Measurements from ENCODE around the gene MRPS24.

The MRPS24 gene

GRCh38 chr7:43877968-43878864, 8.9 kb upstream of the MRPS24 start:
- in situ Hi-C loops (cut with MboI; ENCODE audit: low pct_unique_long_range_greater_than_20kb, low sequenced_read_pairs, unreplicated experiment), result no loop called here
- DNase-seq (ENCODE audit: low spot score), result peak; percentile 4
- no peak for TF ChIP-seq CTCF (IDR thresholded peaks at IDR 0.05; ENCODE audit: extremely low read depth, insufficient read depth, missing control alignments)

DNA sequence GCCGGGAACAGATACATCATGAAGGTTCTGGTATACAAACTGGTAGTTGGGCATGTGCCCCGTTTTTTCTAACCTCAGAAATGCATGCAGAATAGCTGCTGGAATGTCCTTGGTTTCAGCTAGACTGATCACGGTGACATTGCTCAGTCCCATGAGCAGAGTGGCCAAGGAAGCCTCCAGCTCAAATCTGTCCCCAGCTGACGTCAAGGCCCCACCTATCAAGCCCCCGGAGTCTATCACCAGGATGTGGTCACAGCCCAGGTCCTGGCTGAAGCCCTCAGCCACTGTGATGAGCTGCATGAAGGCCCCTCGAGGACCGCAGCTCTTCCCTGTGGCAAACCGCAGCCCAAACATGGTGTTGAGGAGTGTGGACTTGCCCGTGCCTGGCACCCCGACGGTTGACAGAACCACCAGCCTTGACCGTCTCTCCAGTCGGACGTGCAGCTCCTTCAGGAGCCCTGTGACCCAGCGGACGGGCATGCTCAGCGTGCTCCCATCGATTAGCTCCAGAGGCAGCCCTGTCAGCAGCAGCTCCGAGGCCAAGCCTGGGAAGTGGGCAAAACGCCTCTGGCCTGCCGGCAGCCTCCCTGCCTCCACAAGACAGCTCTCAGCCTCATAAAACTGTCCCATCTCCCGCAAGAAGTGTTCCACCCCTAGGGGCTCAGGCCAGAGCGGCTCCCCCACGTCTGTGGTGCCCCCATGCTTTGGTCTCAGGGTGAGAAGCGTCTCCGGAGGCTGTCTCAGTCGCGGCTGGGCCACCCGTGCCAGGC, 7.8 kb upstream of the MRPS24 start:
- DNase-seq (ENCODE audit: low spot score), result no peak

DNA sequence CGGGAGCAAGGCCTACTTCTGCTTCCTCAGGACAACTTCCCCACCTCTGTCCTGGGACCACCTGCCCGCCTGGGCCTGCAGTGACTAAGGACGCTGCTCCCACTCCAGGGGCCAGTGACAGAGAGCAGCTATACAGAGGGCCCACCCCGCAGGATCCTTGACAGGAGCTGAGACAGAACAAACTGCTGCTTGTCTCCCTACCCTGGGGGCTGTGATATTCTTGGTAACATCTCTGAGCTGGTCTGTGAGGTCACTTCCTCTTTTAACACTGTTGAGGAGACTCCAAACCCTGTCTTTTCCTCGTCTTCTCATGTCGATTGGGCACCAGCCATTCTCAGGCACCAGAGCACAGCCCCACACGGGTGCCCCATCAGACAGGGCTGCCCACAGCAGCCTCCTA, 6.9 kb upstream of the MRPS24 start:
- no peak for DNase-seq (ENCODE audit: low spot score)
- in situ Hi-C loops (cut with MboI; ENCODE audit: low pct_unique_long_range_greater_than_20kb, low sequenced_read_pairs, unreplicated experiment), result no loop called here
- TF ChIP-seq CTCF (IDR thresholded peaks at IDR 0.05; ENCODE audit: extremely low read depth, insufficient read depth, missing control alignments), result no peak

More for the DNA sequence above, 7.8 kb upstream of the MRPS24 start:
- in situ Hi-C loops (cut with MboI; ENCODE audit: low pct_unique_long_range_greater_than_20kb, low sequenced_read_pairs, unreplicated experiment), result no loop called here
- TF ChIP-seq CTCF (IDR thresholded peaks at IDR 0.05; ENCODE audit: extremely low read depth, insufficient read depth, missing control alignments), result no peak

DNA sequence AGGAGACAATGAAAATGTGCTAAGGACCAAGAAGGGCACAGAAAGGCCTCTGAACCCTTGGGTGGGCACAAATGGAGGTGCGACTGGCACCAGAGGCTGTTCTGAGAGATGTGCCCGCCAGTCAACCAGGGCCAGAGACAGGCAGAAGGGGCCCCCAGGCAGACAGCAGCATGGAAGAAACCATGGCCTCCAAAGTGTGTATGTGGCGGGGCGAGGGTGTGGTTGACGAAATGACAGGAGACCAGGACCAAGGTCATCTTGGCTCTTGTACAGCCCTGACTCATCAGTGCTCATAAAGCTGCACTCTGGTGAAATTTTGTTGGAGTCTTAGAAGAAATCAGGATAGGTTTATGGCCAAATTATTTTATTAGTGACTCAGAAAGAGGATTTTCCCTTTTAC, 4.0 kb upstream of the MRPS24 start:
- no peak for TF ChIP-seq CTCF (IDR thresholded peaks at IDR 0.05; ENCODE audit: extremely low read depth, insufficient read depth, missing control alignments)
- DNase-seq (ENCODE audit: low spot score), result peak; percentile 4
- in situ Hi-C loops (cut with MboI; ENCODE audit: low pct_unique_long_range_greater_than_20kb, low sequenced_read_pairs, unreplicated experiment), result no loop called here

GRCh38 chr7:43872406-43873110, 3.2 kb upstream of the MRPS24 start:
- TF ChIP-seq CTCF (IDR thresholded peaks at IDR 0.05; ENCODE audit: extremely low read depth, insufficient read depth, missing control alignments), result no peak
- in situ Hi-C loops (cut with MboI; ENCODE audit: low pct_unique_long_range_greater_than_20kb, low sequenced_read_pairs, unreplicated experiment), result no loop called here
- DNase-seq (ENCODE audit: low spot score), result peak; percentile 10

DNA sequence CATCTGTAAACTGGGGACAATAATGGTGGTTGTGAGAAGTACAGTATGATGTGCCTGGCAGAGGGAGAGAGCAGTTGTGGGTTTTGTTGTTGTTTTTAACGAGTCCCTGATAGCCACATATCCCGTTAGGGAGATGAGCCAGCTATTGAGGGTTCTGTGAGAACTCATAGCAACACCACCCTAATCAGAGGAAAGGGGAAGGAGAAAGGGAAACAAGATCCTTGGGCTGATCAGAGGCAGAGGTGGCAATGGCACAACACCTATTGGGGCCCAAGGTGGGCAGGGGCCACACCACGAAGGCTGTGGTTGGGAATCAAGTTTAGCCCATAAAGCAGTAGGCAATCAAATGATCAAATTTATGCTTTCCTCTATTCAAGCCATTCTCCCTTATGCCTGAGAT, 1.7 kb upstream of the MRPS24 start:
- DNase-seq (ENCODE audit: low spot score), result no peak
- in situ Hi-C loops (cut with MboI; ENCODE audit: low pct_unique_long_range_greater_than_20kb, low sequenced_read_pairs, unreplicated experiment), result no loop called here
- no peak for TF ChIP-seq CTCF (IDR thresholded peaks at IDR 0.05; ENCODE audit: extremely low read depth, insufficient read depth, missing control alignments)
